Posterior vena cava (tissue), 2 donors: ENCODE measurements around the gene AQP6. TPM values are rescaled to one million over a fixed set of nuclear protein-coding genes. Genes with fewer than 3 reads are reported as not detected.
A peak's percentile ranks its signal among the peaks of the same experiment; 100 is the strongest.

Experiments
- DNase-seq: peaks from one replicate; pipeline ENCODE4 v3.0.0-alpha.2; 2020; ENCODE audit warnings: low spot score
- intact Hi-C, 2 donors: fragments of 100-400 bp; cut with DNase I; formaldehyde crosslinking; loops; one replicate each; pipeline versions ENCODE4 v1.14.1 to v1.14.2; 2022 to 2023
- total RNA-seq, 2 donors: library from RNA; stranded (reverse); fragmentation: NEBNext Ultra II Directional; extraction: Animal tissue kit (Norgen Biotek cat#: 25700); gene quantifications; one replicate each; pipeline ENCODE4 v1.2.1, GENCODE V29; 2021
- donor health status: DM: yes; HTN: yes; CAD: no.
- donor health status: DM: yes; HTN: yes; CAD: no.

The AQP6 gene
- total RNA-seq, 2 donors from 2014 or later = 0.05 TPM; not detected in 1

DNA sequence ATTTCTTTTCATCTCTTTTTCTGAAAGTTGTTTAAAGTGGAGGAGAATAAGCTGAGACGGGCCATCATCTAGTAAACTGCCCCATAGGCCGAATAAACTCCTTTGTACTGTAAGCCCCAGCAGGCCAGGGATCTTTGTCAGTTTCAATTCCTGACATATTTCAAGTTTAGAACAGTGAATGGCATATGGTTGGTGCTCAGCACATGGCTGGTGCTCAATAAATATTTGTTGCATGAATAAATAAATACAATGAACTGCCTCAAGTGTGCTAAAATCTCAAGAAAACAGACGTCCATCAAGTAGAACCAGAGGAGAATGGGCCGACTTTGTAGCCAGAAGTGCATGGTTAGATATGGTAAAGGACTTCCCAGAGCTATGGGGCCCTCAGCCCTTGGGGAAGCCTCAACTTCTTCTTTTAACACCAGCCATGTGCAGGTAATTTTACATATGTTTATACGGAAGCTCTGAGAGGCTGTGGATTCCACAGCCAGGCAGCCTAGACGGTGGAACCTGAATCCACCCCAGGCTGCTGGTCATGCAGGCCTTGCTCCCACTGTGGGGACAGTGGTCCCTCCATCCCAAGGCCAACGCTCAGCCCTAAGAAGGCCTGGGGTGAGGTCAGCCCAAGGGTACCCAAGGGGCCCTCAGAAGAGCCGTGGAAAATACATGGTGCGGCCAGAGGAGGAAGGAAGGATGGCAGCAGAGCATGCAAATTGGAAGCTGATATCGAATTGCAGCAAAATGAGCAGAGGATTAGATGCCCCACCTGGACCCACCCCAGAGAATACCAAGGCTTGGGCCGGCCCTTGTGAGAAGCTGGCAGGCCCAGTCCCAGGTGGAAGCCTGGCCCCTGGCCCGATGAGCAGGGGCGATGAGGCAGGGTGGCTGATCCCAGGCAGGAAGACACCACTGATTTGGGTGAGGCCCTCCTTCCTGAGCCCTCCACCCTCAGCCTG is 30.9 kb upstream of the AQP6 start:
- intact Hi-C loops = no loop called here
- peak; percentile 78 for DNase-seq

DNA sequence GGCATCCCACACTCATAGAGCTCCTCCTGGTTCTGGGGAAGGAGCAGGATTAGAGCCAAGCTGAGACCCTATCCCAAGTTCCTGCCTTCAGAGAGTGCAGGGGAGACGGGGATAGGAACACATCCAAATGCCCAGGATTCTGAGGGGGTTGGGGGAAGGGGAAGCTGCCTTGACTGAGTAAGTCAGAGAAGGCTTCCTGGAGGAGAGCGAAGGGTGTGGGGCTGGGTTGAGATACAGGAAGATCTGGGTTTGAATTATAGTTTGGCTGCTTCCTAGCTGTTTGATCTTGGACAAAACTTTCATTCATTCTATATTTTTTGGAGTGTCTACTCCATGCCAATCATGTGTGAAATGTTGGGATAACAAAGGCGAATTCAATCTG is 30.2 kb upstream of the AQP6 start:
- DNase-seq = no peak
- intact Hi-C loops = no loop called here

DNA sequence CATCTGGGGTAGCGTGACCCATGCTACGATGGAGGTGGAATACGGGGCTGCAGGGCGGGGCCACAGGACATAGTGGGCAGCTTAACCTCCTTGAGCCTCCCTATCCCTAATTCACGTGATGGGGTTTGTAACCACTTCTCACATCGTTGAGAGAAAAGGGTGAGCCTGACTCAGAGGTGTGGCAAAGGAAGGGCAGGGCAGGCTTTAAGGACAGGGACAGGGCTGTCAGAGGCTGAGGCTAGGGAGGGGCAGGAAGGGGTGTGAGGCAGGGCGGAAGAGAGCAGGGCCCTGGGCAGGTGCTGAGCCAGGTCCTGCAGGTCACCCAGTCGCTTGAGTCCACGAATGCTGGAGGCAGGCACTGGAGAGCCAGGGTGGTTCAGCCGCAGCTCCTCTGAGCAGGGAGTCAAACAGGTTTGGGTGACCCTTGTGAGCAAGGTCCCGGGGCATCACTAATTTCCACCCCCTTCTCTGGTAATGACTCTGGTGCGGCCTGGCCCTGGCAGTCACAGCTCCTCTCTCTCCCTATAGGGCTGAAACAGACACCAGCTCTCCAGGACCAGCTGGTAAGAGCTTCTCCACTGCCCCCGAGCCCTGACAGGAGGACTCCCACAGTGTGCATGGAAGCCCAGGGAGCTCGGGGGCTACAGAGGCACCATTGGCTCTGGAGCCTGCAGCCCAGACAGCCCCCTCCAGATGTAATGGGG is 29.7 kb upstream of the AQP6 start:
- intact Hi-C loops = no loop called here
- DNase-seq = peak; percentile 52

DNA sequence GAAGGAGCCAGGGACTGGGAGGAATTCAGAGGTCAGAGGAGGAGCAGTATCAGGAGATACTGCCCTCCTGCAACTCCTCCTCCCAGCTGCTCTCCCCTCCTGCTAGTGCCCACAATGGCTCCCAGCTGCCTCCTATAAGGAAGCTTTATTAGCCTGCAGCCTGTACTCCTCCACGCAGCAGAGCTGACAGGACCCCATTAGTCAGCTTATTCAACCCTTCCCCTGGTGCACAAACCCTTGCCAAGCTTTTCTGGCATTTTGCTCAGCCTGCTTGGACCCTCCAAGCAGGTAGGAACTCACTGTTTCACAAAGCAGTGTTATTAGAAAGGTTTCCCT is 29.2 kb upstream of the AQP6 start:
- intact Hi-C loops = no loop called here
- no peak for DNase-seq

DNA sequence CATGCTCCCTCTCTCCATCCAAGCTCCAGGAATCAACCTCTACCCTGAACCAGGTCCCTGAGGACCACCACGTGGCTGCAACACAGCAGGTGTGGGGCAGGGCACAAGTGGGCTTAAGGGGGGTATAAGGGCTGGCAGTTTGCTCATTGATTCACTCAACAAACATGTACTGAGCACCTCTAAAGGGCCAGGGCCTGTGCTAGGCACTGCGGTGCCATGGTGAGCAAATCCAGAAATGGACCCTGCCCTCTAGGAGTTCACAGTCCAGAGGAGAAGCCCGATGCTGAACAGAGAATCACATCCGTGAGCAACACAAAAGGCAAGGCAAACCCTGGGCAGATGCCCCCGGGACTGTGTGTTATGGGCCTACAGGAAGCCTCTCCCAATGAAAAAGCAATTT is 28.7 kb upstream of the AQP6 start:
- intact Hi-C loops = no loop called here

DNA sequence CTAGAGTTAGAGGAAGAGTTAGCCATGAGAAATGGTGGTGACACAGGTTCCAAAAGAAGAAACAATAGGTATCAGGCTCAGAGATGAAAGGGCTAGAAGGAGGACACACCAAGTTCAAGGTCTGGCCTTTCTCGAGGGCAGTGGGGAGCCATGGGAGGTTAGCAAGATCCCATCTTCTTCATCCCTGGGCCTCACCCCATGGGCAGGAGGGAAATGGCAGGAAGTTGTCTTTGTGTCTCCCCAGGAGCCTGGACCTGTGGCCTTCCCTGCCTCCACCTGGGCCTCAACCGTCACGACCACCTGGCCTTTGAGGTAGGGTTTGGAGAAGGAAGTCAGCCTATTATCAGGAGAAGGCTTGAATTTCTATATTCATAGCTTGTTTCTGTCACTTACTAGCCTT is 28.0 kb upstream of the AQP6 start:
- intact Hi-C loops = no loop called here
- peak; percentile 65 for DNase-seq

More for the DNA sequence above, 28.7 kb upstream of the AQP6 start:
- DNase-seq = peak; percentile 36

DNA sequence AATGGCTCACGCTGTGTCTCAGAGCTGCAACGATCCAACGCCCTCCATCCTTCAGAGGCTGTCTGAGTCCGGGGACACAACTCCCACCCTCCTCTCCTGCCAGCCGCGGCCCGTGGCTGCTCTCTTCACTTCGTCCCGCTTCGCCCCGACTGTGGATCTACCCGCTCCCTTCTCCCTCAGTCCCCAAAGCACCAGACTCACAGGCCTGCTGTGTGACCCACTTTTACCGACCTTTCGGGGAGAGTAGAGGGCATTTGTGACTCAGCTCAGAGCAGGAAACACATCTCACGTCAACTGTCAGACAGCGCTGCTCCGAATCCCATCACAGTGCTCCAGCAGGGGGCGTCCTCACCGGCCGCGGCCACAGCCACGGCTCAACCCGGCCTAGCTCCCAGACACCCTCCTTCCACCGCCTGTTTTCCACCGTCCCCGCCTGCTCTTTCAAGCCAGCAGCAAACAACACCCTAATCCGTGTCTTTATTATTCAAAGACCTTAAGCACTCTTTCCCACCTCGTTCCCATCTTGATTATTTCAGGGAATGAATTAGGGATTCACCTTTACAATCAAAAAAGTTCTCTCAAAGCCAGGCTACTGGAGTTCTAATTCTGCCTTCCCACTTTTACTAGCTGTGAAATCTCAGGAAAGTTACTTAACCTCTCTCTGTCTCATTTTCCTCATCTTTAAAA is 27.2 kb upstream of the AQP6 start:
- intact Hi-C loops = no loop called here
- peak; percentile 95 for DNase-seq

DNA sequence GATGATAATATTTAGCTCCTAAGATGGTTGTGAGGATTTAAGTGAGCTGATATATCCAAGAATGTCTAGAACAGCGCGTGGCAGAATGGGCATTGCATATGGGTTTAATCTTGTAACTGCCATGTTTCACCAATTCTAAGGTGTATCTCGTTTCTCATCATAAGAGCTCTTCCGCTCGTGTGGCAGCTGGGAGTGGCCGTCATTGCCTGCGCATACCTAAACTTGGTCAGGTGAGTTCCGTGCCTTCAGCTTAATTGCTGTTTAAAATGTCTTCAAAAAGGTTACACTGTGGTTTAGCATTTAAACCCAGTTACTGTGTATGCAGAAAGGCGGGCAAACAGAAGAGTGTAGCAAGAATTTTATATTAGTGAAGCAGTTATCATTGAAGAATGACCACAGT is 26.7 kb upstream of the AQP6 start:
- intact Hi-C loops = no loop called here
- DNase-seq = peak; percentile 15

DNA sequence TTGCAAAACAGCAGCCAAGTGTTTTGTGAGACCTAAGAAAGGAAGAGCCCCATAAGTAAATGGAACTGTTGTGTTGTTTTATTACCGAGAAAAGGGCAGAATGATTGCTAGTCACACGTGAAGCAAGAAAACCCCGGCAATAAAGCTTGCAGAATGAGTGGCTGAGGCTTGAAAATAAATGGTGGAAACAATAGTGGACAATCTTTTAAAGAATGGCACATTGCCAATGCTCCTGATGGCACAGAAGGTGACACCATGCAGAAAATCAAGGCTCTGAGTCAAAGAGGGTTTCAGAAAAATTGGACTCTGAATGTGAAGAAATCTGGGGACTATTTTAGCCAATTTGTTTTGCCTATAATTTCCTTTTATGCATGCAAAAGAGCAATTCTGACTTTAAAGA is 26.2 kb upstream of the AQP6 start:
- peak; percentile 1 for DNase-seq
- intact Hi-C loops = no loop called here

DNA sequence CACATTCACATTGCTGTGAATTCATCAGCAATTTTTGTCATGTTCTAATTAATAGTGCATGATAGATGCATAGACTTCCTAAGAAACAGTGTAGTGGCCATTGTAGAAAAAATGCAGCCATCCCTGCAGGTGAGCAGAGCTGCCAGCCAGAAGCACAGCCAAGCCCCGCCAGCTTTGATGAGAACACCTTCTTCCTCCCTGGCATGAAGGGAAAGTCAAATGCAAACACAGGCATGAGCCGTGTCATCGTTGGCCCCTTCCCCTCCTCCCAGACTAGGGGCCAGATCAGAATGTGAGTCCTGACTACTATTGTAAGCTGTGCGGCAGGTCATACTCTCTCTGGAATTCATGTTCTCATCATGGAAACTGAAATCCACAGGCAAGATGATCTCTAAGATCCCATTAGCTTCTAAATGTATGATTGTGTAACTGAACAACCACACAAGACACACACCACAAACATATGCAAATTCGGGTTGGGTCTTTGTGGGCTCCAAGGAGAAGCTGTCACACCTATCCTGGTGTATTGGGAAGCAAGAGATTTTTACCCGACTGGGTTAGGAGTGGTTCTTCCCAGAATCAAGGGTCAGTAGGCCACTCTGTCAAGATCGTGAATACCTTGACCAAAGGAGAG is 25.0 kb upstream of the AQP6 start:
- intact Hi-C loops = no loop called here
- DNase-seq = peak; percentile 64

DNA sequence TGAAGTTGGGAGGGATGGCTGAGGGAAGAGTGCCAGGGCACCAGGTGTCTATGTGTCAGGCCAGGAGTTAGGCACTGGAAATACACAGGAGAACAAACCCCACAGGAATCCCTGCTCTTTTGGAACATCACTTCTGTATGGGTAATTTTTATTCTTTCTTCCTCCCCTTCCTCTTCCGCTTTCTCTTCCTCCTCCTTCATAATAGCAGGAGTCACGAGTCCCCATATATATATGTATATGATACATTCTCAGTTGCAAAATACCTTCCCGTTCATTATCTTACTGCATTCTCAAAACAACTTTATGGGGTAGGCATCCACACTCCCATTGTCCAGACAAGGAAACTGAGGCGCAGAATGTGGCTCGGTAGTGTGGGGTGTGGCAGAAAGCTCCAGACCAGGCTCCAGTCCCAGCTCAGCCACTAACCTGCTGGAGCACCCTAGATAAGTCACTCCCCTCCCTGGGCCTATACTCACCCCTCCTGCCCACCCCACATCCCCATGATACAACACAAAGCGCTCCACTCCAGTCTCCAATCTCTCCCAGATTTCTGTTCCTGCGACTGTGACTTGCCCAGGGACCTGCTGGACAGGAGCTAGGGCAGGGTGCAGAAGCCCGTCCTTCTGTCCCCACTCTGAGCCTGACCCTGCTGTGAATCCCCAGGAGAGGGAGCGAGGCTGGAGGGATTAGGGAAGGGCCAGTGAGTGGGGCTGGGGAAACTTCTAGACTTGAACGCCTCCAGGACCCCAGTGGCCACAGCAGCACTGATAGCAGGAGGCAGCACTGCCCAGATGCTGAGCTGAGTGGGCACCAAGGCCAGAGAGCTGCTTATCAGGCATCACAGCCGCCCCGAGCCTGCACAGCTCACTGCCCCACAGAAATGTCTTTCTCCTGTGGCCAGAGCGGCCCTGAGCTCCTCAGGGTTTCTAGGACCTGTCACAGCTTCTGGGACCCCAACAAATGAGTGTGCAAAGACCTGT is 23.6 kb upstream of the AQP6 start:
- DNase-seq = peak; percentile 67
- intact Hi-C loops = no loop called here

DNA sequence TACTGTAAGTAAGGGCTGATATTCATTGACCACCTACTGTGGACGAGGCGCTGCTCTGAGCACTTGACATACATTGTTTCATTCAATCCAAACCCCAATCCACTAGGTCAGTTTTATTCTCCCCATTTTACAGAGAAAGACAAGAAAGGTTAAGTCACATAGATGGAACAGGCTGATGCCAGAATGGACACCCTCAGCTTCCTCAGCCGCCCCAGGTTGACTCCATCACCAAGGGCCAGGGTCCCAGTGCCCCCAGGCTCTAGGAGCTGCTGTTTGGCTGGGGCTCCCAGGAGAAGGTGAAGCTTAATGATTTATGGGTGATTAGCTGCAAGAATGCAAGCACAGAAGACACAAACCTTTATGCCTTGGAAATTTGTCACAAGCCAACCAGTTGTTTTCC is 22.9 kb upstream of the AQP6 start:
- intact Hi-C loops = loop anchor here in 1 of 2 donors (2.0 kb wide), 1 partner anchor 57 kb away; no protein-coding TSS in a partner anchor
- DNase-seq = peak; percentile 44

DNA sequence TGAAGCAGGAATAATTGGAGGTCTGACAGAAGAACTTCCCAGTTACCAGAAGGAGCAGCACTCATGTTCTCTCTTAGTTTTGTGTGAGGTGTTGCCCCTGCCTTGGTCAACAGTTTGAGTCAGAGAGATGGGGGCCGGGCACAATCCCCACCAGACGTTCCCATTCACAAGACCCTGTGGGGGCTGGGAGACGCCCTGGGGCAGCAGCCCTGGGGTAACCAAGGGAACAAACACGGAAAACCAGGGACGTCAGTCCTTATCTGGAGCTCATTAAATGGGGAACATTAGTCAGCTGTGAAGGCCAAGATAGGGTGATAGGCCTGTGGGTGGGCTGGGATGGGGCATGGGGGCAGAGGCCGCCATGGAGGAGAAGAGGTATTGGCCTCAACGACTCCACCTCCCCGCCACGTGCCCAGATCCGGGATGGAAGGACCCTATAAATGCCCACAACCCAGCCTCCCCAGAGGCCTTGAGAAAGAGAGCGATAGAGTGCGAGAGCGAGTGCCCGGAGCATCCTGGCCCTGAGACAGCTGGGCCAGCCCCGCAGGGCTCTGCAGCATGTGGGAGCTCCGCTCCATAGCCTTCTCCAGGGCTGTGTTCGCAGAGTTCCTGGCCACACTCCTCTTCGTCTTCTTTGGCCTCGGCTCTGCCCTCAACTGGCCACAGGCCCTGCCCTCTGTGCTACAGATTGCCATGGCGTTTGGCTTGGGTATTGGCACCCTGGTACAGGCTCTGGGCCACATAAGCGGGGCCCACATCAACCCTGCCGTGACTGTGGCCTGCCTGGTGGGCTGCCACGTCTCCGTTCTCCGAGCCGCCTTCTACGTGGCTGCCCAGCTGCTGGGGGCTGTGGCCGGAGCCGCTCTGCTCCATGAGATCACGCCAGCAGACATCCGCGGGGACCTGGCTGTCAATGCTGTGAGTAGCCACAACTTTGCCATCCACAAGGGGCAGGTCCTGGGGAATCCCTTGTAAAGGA is 22.2 kb upstream of the AQP6 start, which contains the start of gene AQP2:
Gene AQP2, plus strand, starts transcription at position 465 of the 979 bp plus-strand sequence. Its CDS starts 94 bp downstream, at position 559.
- DNase-seq = peak; percentile 77
- intact Hi-C loops = loop anchor here in 1 of 2 donors (2.0 kb wide), 1 partner anchor 58 kb away; no protein-coding TSS in a partner anchor

DNA sequence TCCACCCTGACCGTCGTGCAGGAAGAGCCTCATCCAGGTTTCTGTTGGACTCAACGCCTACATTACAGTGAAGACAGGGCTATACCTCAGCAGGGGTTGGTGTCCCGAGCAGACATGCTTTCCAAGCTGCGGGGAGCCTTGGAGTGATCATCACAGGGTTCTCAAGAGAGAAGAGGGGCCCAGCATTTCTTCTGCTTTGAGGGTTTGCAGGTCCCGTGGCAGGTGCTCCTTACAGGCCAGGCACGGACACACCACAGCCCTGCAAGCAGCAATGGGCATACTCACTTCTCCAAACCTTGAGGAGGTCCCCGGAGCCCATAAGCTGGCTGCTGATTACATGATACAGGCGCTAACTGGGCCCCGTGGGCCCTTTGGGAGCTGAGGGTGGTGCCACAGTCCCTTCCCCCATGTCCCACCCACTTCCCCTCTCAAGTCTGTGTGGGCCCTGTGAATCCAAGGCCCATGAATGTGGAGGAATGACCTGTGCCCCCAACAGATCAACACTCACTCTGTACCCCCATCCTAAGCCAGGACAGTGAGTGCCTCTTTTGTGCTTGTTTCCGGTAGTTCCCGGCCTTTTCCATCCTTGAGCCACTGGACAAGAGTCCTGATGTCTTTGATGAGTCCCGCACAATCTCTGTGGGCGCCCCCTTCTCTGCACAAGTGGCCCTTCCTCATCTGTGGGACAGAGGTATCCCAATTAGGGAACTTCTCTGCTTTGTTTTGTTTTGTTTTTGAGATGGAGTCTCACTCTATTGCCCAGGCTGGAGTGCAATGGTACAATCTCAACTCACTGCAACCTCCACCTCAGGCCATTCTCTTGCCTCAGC is 21.1 kb upstream of the AQP6 start:
- peak; percentile 73 for DNase-seq
- intact Hi-C loops = loop anchor here in 1 of 2 donors (2.0 kb wide), 1 partner anchor 59 kb away; no protein-coding TSS in a partner anchor

DNA sequence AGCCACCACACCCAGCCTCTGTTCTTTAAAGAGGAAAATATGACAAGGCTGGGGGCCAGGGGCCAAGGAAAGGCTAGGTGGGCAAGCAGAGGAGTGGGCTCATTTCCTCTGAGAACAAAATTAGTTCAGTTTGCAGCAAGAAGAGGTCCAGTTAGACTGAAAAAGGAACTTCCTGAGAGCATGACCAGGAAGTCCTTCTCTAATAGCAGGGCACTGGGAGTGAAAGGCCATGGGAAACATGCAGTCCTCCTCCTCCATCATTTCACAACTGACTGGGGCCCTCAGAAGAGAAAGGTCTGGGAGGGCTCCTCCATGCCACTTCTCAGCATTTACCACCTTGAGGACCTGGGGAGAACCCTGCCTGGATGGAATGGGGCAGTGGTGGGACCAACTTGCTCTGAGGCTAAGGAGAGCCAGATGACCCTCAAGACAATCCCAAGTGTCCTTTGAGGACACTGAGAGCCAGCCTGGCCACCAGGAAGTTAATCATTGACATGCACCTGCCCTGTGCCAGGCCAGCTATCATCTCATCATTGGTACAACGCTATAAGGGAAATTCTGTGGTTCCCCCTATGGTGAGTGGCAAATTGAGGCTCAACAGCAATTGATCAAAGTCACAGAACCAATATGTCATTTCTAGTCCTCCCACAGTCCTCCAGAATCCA is 20.2 kb upstream of the AQP6 start:
- intact Hi-C loops = no loop called here
- DNase-seq = peak; percentile 35

DNA sequence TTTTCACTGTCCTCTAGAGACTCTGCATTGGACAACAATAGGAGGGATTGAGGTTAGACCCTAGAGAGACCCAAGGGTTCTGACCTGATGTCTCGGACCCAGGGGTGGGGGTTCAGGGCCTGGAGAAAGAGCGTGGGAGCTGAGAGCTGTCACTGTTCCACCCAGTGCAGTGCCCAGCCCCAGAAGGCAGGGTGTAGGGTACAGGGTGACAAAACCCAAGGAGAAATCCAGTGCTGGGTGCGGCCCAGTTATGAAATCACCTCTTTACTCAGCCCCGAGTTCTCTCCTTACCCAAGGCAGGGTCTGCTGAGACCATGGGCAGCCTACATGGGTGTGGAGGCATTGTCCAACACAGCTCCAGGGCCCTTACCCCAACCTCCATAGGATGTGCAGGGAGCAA is 19.6 kb upstream of the AQP6 start:
- intact Hi-C loops = no loop called here
- peak; percentile 46 for DNase-seq
